IMR-90 (cell line): ENCODE data around the gene AQP6. TPM values are rescaled to one million over a fixed set of nuclear protein-coding genes. Genes with fewer than 3 reads are reported as not detected.

Experiments used
- ATAC-seq: fragments of 200-7000 bp; cut with Tn5 transposase; 2 replicates; pipeline ENCODE4 v1.9.1; 2020; ENCODE audit warnings: low read depth, mild to moderate bottlenecking, moderate library complexity
- BruUV-seq: library from RNA; stranded (reverse); fragments of 400-500 nt; replicated peaks from 2 replicates; lab custom pipeline; 2021; lab: Mats Ljungman, UMichigan
- CTCF ChIA-PET: fragments of 300-600 bp; formaldehyde crosslinking; extraction: SDS; loops from one replicate; lab custom pipeline; 2021; ENCODE audit warnings: antibody characterized with exemption; lab: Yijun Ruan, JAX
- POLR2A ChIA-PET: fragments of 300-600 bp; sonication (Branson Sonifier 250); formaldehyde crosslinking; loops from one replicate; lab custom pipeline; 2022; ENCODE audit warnings: antibody characterized with exemption; ENCODE audit not compliant: unreplicated experiment; lab: Charles Lee
- DNase-seq: peaks from one replicate; pipeline ENCODE4 v3.0.0; 2013
- H2AFZ ChIP-seq: replicated peaks from 2 replicates; pipeline ENCODE3; 2013; ENCODE audit warnings: low read length, mild to moderate bottlenecking; ENCODE audit not compliant: poor library complexity
- H2AK5ac ChIP-seq: 2 replicates; pipeline ENCODE4 v1.6.1; 2013; ENCODE audit warnings: low read depth, low read length, inconsistent platforms
- H2AK9ac ChIP-seq: replicated peaks from 2 replicates; pipeline ENCODE3; 2013; ENCODE audit warnings: mild to moderate bottlenecking, low read depth, low read length, moderate library complexity; ENCODE audit not compliant: poor library complexity
- H2BK120ac ChIP-seq: 2 replicates; pipeline ENCODE4 v1.6.1; 2013; ENCODE audit warnings: low read depth, low read length, inconsistent platforms
- H2BK15ac ChIP-seq: 3 replicates; pipeline ENCODE4 v1.6.1; 2013; ENCODE audit warnings: low read depth, low read length, inconsistent platforms
- H2BK20ac ChIP-seq: 2 replicates; pipeline ENCODE4 v1.6.1; 2013; ENCODE audit warnings: low read depth, mild to moderate bottlenecking, inconsistent platforms, low read length, moderate library complexity
- H2BK5ac ChIP-seq: 2 replicates; pipeline ENCODE4 v1.6.1; 2013; ENCODE audit warnings: mild to moderate bottlenecking, low read depth, low read length, inconsistent platforms; ENCODE audit not compliant: poor library complexity, severe bottlenecking
- H3K14ac ChIP-seq: replicated peaks from 2 replicates; pipeline ENCODE4 v1.6.1; 2013; ENCODE audit warnings: low read depth, low read length, inconsistent platforms
- H3K18ac ChIP-seq: 2 replicates; pipeline ENCODE4 v1.6.1; 2013; ENCODE audit warnings: low read depth, low read length, control low read depth
- H3K23ac ChIP-seq: 2 replicates; pipeline ENCODE4 v1.6.1; 2013; ENCODE audit warnings: low read depth, low read length, inconsistent platforms
- H3K27ac ChIP-seq: 2 replicates; pipeline ENCODE4 v1.5.1; 2013; ENCODE audit warnings: mild to moderate bottlenecking, control low read depth, low read length; ENCODE audit not compliant: insufficient read depth
- H3K27me3 ChIP-seq: 2 replicates; pipeline ENCODE4 v1.6.1; 2013; ENCODE audit warnings: low read length; ENCODE audit not compliant: control insufficient read depth, insufficient read depth
- H3K36me3 ChIP-seq: 2 replicates; pipeline ENCODE4 v1.6.1; 2013; ENCODE audit warnings: low read length, mixed read lengths; ENCODE audit not compliant: control insufficient read depth, insufficient read depth
- H3K4ac ChIP-seq: 2 replicates; pipeline ENCODE4 v1.6.1; 2013; ENCODE audit warnings: low read depth, low read length, inconsistent platforms
- H3K4me1 ChIP-seq: 2 replicates; pipeline ENCODE4 v1.6.1; 2013; ENCODE audit warnings: low read length, mixed read lengths; ENCODE audit not compliant: control insufficient read depth, insufficient read depth
- H3K4me2 ChIP-seq: 2 replicates; pipeline ENCODE4 v1.6.1; 2013; ENCODE audit warnings: low read depth, mild to moderate bottlenecking, control low read depth, low read length, moderate library complexity
- H3K4me3 ChIP-seq: 2 replicates; pipeline ENCODE4 v1.5.1; 2013; ENCODE audit warnings: low read depth, mild to moderate bottlenecking, control low read depth, low read length, moderate library complexity; ENCODE audit not compliant: insufficient read depth
- H3K56ac ChIP-seq: 2 replicates; pipeline ENCODE4 v1.6.1; 2013; ENCODE audit warnings: low read length, inconsistent platforms; ENCODE audit not compliant: insufficient read depth; ENCODE audit errors: extremely low read depth
- H3K79me1 ChIP-seq, 2 experiments: 2 replicates each; pipeline ENCODE4 v1.6.1; 2013; ENCODE audit warnings: low read length in 2 of 2, inconsistent platforms in 1 of 2, low read depth in 1 of 2
- H3K9ac ChIP-seq: 2 replicates; pipeline ENCODE4 v1.6.1; 2013; ENCODE audit warnings: low read depth, low read length, control low read depth
- H3K9me1 ChIP-seq: 2 replicates; pipeline ENCODE4 v1.6.1; 2013; ENCODE audit warnings: low read length, inconsistent platforms; ENCODE audit not compliant: insufficient read depth
- H3K9me3 ChIP-seq: 2 replicates; pipeline ENCODE4 v1.6.1; 2013; ENCODE audit warnings: low read length; ENCODE audit not compliant: control insufficient read depth, insufficient read depth
- H4K20me1 ChIP-seq: 2 replicates; pipeline ENCODE4 v1.6.1; 2013; ENCODE audit warnings: low read length, inconsistent platforms; ENCODE audit not compliant: insufficient read depth
- H4K5ac ChIP-seq: 2 replicates; pipeline ENCODE4 v1.6.1; 2013; ENCODE audit warnings: mild to moderate bottlenecking, low read depth, low read length, control low read depth
- H4K8ac ChIP-seq, 2 experiments: 2 replicates each; pipeline ENCODE4 v1.6.1; 2013; ENCODE audit warnings: low read depth in 2 of 2, low read length in 2 of 2, control low read depth in 1 of 2, inconsistent platforms in 1 of 2
- H4K91ac ChIP-seq: 2 replicates; pipeline ENCODE4 v1.6.1; 2013; ENCODE audit warnings: low read depth, low read length, inconsistent platforms; ENCODE audit not compliant: insufficient read depth
- CEBPB ChIP-seq: IDR thresholded peaks from 2 replicates; pipeline ENCODE4 v1.6.1; 2012; ENCODE audit warnings: low read depth, low read length, improper control_type of control experiment
- CHD1 ChIP-seq: IDR thresholded peaks from 2 replicates; pipeline ENCODE4 v1.6.1; 2012; ENCODE audit warnings: low read depth, low read length, improper control_type of control experiment
- FOS ChIP-seq: fragments of 150-350 bp; IDR thresholded peaks from 2 replicates; pipeline ENCODE4 v1.6.1; 2016; ENCODE audit warnings: low read depth, low read length
- MAFK ChIP-seq: IDR thresholded peaks from 2 replicates; pipeline ENCODE4 v1.6.1; 2012; ENCODE audit warnings: low read depth, low read length, improper control_type of control experiment
- MAZ ChIP-seq: IDR thresholded peaks from 2 replicates; pipeline ENCODE4 v1.6.1; 2012; ENCODE audit warnings: low read depth, mild to moderate bottlenecking, low read length, improper control_type of control experiment, moderate library complexity, borderline replicate concordance
- MXI1 ChIP-seq: IDR thresholded peaks from 2 replicates; pipeline ENCODE4 v1.6.1; 2012; ENCODE audit warnings: low read depth, mild to moderate bottlenecking, low read length, moderate library complexity, borderline replicate concordance
- NFE2L2 ChIP-seq: fragments of 150-350 bp; IDR thresholded peaks from 2 replicates; pipeline ENCODE4 v1.6.1; 2016; ENCODE audit warnings: low read depth, mild to moderate bottlenecking, low read length
- POLR2A ChIP-seq: IDR thresholded peaks from 2 replicates; pipeline ENCODE4 v1.6.1; 2012; ENCODE audit warnings: mild to moderate bottlenecking, low read depth, low read length
- RAD21 ChIP-seq: IDR thresholded peaks from 2 replicates; pipeline ENCODE4 v1.6.1; 2012; ENCODE audit warnings: low read length, improper control_type of control experiment
- RCOR1 ChIP-seq: IDR thresholded peaks from 2 replicates; pipeline ENCODE4 v1.6.1; 2012; ENCODE audit warnings: mild to moderate bottlenecking, low read length, improper control_type of control experiment; ENCODE audit not compliant: insufficient replicate concordance
- RFX5 ChIP-seq: IDR thresholded peaks from 2 replicates; pipeline ENCODE4 v1.8.0; 2012; ENCODE audit warnings: low read depth, mild to moderate bottlenecking, low read length, moderate library complexity
- WGBS, 2 experiments: methylation state at CpG; one replicate each; pipeline versions ENCODE4 v1.1.5 to v1.1.7; 2013; ENCODE audit warnings: missing lambda C conversion rate in 2 of 2; ENCODE audit not compliant: insufficient read length in 1 of 2; ENCODE audit errors: extremely low coverage in 2 of 2; 5-methylcytosine and 5-hydroxymethylcytosine counted together
- dilution Hi-C: fragments of 300-500 bp; cut with HindIII; formaldehyde crosslinking; loops from one replicate; pipeline ENCODE4 v1.14.3; 2018; ENCODE audit warnings: low sequenced_read_pairs; ENCODE audit not compliant: unreplicated experiment
- in situ Hi-C: fragments of 300-500 bp; cut with MboI; formaldehyde crosslinking; loops from 3 replicates; pipeline ENCODE4 v1.14.3; 2019; ENCODE audit warnings: low sequenced_read_pairs, inconsistent platforms, mixed read lengths
- intact Hi-C: fragments of 100-400 bp; cut with micrococcal nuclease; formaldehyde crosslinking; loops from 2 replicates; pipeline ENCODE4 v1.10.0; 2022
- polyA plus RNA-seq, 3 experiments: library from polyadenylated mRNA; depleted of rRNA; stranded (reverse); fragments of >200 nt; gene quantifications; 2 replicates each; pipeline ENCODE4 v1.2.3, GENCODE V29; 2012; ENCODE audit warnings: low replicate concordance in 1 of 3
- total RNA-seq: library from RNA; depleted of rRNA; stranded (reverse); fragments of >200 nt; gene quantifications from 2 replicates; pipeline ENCODE4 v1.2.3, GENCODE V29; 2012
- TF ChIP-seq, protein P1 (sequence below): conservative IDR thresholded peaks from 2 replicates; pipeline ENCODE4 v1.5.1; 2012; ENCODE audit warnings: mild to moderate bottlenecking, low read depth, low read length, improper control_type of control experiment
- TF ChIP-seq, protein P2 (sequence below): fragments of 150-350 bp; IDR thresholded peaks from 2 replicates; pipeline ENCODE4 v1.6.1; 2016; ENCODE audit warnings: low read depth, mild to moderate bottlenecking, low read length, moderate library complexity, borderline replicate concordance
- TF ChIP-seq, protein P3 (sequence below): fragments of 150-350 bp; IDR thresholded peaks from 2 replicates; pipeline ENCODE4 v1.6.1; 2017; ENCODE audit warnings: mild to moderate bottlenecking, antibody characterized with exemption, low read length, low read depth

The AQP6 gene
- total and polyA plus RNA-seq, 2 of the 4 experiments (the other 2 are of a cell fraction) = not detected

DNA sequence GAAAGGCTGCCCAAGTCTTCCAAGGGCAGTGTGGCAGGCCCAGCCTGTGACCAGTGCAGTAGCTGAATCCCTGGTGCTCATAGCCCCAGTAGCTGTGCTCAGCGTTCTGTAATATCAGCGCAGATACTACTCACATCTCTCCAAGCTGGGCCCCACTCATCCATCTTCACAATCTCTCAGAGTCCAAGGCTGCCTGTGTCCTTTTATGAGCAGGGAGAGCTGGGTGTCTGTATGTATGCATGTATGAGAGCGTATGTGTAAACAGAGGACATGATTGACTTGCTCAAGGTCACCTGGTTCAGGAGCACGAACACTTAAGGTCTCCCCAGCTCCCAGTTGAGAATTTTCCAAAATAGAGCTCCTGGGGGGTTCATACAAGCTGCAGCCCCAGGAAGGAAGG, 5.4 kb downstream of the AQP6 start:
- no TSS peak for BruUV-seq
- Histone ChIP-seq H3K79me1 (no peaks in the 10 kb centered on the region), H3K9me1 (0 out of 2 replicates have a peak, but pooled peaks cover 5% of the 10 kb centered on the region), H2BK5ac (no peak overlapping the region), H2BK20ac (no peak overlapping the region), H4K8ac (no peak overlapping the region), H3K56ac (no peak overlapping the region), H3K14ac (no peak overlapping the region), H3K27me3 (no peaks in the 10 kb centered on the region), H2BK120ac (no peak overlapping the region), H3K9ac (no peak overlapping the region), H3K4me2 (no peak overlapping the region), H2AK5ac (no peak overlapping the region), H3K23ac (no peak overlapping the region), H2AFZ (no peak overlapping the region), H3K4me3 (no peak overlapping the region), H3K36me3 (no peaks in the 10 kb centered on the region), H4K20me1 (no peaks in the 10 kb centered on the region), H3K4me1 (peaks cover 5% of the 10 kb centered on the region), H2BK15ac (no peak overlapping the region), H4K91ac (no peak overlapping the region), H3K9me3 (no peaks in the 10 kb centered on the region), H3K18ac (no peak overlapping the region), H3K27ac (no peak overlapping the region), H2AK9ac (no peak overlapping the region), H3K4ac (no peak overlapping the region), H4K5ac (no peak overlapping the region)
- POLR2A ChIA-PET = interaction anchor here (0.7 kb wide), 1 partner anchor 135 kb away, joined by 4 read pairs; no protein-coding TSS in a partner anchor
- ATAC-seq (no peak), DNase-seq (no peak)
- CTCF ChIA-PET = interaction anchor here (1.0 kb wide), 1 partner anchor 77 kb away, joined by 3 read pairs; no protein-coding TSS in a partner anchor
- TF ChIP-seq CEBPB = no peak
- no peak for TF ChIP-seq MAFK
- TF ChIP-seq, protein P1, sequence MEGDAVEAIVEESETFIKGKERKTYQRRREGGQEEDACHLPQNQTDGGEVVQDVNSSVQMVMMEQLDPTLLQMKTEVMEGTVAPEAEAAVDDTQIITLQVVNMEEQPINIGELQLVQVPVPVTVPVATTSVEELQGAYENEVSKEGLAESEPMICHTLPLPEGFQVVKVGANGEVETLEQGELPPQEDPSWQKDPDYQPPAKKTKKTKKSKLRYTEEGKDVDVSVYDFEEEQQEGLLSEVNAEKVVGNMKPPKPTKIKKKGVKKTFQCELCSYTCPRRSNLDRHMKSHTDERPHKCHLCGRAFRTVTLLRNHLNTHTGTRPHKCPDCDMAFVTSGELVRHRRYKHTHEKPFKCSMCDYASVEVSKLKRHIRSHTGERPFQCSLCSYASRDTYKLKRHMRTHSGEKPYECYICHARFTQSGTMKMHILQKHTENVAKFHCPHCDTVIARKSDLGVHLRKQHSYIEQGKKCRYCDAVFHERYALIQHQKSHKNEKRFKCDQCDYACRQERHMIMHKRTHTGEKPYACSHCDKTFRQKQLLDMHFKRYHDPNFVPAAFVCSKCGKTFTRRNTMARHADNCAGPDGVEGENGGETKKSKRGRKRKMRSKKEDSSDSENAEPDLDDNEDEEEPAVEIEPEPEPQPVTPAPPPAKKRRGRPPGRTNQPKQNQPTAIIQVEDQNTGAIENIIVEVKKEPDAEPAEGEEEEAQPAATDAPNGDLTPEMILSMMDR = no peak
- TF ChIP-seq MXI1 = no peak
- TF ChIP-seq MAZ = no peak
- TF ChIP-seq RFX5 = no peak
- TF ChIP-seq NFE2L2 = no peak
- TF ChIP-seq, protein P2, sequence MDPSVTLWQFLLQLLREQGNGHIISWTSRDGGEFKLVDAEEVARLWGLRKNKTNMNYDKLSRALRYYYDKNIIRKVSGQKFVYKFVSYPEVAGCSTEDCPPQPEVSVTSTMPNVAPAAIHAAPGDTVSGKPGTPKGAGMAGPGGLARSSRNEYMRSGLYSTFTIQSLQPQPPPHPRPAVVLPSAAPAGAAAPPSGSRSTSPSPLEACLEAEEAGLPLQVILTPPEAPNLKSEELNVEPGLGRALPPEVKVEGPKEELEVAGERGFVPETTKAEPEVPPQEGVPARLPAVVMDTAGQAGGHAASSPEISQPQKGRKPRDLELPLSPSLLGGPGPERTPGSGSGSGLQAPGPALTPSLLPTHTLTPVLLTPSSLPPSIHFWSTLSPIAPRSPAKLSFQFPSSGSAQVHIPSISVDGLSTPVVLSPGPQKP = no peak
- no peak for TF ChIP-seq RCOR1
- TF ChIP-seq, protein P3, sequence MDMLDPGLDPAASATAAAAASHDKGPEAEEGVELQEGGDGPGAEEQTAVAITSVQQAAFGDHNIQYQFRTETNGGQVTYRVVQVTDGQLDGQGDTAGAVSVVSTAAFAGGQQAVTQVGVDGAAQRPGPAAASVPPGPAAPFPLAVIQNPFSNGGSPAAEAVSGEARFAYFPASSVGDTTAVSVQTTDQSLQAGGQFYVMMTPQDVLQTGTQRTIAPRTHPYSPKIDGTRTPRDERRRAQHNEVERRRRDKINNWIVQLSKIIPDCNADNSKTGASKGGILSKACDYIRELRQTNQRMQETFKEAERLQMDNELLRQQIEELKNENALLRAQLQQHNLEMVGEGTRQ = no peak
- no peak for TF ChIP-seq RAD21
- no peak for TF ChIP-seq FOS
- no peak for TF ChIP-seq POLR2A
- TF ChIP-seq CHD1 = no peak
- WGBS, 2 experiments = 100% methylated on average over 1 of the region's 4 CpGs; no CpG with 5 or more reads in 1 of the 2 experiments
- dilution Hi-C loops (no loop called here), intact Hi-C loops (no loop called here), in situ Hi-C loops (loop anchor here (10.0 kb wide), 1 partner anchor 197 kb away; no protein-coding TSS in a partner anchor)
